ENCODE data around the gene OCLN. TPM values are rescaled to one million over a fixed set of nuclear protein-coding genes. Genes with fewer than 3 reads are reported as not detected.
"Not testable (repeated sequence)": the region's sequence is repeated elsewhere in the genome, so short reads cannot be mapped to it uniquely, and the experiment has no call there.

Gene OCLN
- total RNA-seq, 1 experiment from 2014 or later = 0.60 TPM

DNA sequence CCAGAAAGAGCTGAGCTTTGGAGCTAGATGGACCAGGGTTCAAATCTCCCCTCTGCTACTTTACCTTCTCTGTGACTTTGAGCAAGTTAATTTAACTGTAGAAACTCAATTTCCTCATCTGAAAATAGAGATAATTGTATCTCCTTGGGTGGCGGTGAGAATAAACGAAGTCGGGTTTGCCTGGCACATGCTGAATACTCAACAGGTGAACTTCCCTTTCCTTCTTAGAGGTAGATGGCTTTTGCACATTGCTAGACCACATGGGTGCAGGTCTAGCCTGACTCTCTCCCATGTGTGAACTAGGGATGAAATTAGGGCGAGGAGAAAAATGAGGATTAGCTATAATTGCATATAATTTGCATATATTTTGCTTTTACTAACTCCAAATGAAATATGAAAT, 36.0 kb downstream of the OCLN start:
- no peak for DNase-seq (ENCODE audit: low read depth)

DNA sequence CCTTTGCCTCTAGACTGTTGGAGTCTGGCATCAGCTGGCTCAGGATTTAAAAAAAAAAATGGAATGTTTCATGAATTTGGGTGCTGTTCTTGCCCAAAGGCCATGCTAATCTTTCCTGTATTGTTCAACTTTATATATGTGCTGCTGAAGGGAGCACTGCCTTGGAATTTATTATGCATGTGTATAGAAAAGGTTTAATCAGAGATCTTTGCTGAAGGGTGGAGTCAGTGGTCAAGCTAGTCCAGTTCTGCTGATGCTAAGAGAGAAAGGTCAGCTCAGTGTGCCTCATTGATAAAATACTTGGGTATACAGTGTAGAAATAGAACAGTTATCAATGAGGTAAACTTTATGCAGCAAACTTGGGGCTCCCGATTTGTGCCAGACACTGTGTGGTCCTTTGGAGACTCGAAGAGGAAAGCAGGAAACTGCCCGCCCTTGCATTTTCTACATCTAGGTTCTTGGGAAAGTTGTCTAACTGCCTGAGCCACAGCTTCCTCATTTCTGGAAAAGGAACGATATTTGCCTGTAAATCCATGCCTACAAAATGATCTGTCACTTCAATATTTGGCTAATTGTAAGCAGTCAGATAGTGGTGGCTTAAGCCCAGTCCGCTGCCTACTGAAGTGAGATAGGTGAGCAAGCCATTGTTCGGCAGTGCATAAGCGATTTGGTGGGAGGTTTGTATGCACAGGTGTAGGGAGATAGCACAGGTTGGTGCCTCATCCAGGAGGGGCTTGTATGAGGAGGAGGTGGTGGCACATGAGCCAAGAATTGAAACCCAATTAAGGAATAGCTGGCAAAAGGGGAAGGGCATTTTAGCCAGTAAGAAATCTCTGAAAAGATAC, 38.2 kb downstream of the OCLN start:
- no peak for DNase-seq (ENCODE audit: low read depth)

DNA sequence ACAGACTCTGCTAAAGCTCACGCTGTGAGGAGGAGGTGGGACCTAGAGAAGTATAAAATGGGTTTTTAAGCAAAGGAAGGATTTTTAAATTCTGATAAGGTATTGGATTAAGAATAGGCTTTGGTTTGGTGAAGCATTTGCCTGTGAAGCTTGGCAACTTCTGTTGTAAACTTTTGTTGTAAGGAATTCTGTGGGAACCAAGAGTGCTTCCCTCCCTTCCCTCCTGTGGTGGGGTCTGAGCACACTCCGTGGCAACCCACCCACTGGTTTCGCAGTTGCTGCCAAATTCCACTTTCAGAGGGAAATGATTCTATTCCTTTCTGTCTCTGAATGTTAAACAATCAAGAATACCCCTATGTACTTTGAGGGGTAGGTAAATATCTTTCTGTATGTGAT, 38.8 kb downstream of the OCLN start:
- no peak for DNase-seq (ENCODE audit: low read depth)

- not testable (repeated sequence) for DNase-seq (ENCODE audit: low read depth)
Measured at GRCh38 chr5:69537911-69538310, 45.3 kb downstream of the OCLN start.

DNA sequence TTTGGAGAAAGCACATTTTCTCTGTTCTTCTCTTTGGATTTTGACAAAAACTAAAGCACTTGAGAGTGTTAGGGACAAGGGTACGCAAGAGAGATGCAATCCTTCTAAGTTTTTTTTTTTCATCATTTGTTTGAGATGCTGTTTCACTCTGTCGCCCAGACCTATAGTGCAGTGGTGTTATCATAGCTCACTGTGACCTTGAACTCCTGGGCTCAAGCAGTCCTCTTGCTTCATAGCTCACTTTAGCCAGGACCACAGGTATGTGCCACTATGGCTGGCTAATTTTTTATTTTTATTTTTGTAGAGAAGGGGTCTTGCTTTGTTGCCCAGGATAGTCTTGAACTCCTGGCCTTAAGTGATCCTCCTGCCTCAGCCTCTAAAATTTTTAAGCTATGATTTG, 46.1 kb downstream of the OCLN start:
- not testable (repeated sequence) for DNase-seq (ENCODE audit: low read depth)

DNA sequence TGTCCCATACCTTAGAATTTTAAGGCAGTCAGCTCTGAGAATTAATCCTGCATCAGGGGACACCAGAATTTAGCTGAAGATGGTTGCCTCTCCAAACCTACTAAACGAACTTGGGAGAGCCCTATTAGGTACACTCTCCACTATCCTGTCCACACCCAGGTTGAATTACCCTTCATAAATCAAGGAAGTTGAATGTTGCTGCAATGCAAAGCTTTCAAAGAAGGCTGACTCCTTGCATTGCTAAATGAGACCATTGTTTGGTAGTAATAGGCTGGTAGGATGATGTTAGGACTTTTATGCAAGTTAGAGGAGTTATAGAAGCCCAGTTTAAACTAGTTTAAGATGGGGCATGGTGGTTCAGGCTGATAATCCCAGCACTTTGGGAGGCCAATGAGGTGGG, 48.8 kb downstream of the OCLN start:
- DNase-seq (ENCODE audit: low read depth) = not testable (repeated sequence)

DNA sequence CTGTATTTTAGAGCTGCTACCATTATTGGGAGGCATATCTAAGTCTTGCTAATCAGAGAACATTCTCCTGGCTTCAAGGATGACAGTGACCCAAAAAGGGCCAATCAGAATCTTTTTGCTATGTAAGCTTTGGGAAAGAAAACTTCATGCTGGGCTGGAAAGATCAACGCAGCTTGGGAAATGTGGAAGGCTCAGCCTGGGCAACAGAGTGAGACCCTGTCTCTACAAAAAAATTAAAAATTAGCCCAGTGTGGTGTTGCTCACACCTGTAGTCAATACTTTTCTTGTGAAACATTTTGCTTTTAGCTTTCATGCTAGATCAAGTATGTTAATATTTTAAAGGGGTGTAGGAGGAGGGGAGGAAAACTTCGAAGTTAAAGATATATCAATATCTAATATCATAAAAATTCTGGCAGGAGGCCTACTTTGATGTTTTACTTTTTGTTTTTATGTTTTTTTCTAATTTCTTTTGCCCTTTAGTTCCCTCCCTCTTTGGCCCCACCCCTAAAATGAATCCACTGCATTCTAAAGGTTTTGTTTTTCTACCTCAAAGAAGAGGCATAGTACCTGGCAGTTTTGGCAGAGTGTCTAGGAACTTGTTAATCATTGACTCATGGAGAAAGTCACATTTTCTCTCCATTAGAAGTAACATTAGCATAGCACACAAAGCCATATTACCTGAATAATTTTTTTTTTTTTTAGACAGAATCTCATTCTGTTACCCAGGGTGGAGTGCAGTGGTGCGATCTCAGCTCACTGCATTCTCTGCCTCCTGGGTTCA, 50.4 kb downstream of the OCLN start:
- not testable (repeated sequence) for DNase-seq (ENCODE audit: low read depth)

DNA sequence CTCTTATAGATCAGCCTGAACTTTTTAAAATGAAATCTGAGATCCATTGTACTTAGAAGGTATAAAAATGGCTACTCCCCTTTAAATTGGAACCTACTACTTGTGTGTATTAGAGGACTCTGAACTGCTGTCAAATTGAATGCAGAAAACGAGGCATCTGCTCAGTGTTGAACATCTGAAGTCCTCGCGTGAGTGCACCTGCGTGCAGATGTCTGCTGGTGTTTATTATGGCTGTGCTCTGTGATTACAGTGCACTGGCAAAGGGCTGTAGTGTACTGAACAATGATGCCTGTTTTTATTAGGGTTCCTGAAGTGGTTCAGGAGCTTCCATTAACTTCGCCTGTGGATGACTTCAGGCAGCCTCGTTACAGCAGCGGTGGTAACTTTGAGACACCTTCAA, 52.0 kb downstream of the OCLN start:
- not testable (repeated sequence) for DNase-seq (ENCODE audit: low read depth)

- DNase-seq (ENCODE audit: low read depth) = peak; percentile 74
Measured at GRCh38 chr5:69559908-69560330, 67.3 kb downstream of the OCLN start, which contains the start of gene GTF2H2C. GTF2H2C (plus strand) TSS chr5:69560191; CDS start chr5:69565133, 4,942 bp downstream.

DNA sequence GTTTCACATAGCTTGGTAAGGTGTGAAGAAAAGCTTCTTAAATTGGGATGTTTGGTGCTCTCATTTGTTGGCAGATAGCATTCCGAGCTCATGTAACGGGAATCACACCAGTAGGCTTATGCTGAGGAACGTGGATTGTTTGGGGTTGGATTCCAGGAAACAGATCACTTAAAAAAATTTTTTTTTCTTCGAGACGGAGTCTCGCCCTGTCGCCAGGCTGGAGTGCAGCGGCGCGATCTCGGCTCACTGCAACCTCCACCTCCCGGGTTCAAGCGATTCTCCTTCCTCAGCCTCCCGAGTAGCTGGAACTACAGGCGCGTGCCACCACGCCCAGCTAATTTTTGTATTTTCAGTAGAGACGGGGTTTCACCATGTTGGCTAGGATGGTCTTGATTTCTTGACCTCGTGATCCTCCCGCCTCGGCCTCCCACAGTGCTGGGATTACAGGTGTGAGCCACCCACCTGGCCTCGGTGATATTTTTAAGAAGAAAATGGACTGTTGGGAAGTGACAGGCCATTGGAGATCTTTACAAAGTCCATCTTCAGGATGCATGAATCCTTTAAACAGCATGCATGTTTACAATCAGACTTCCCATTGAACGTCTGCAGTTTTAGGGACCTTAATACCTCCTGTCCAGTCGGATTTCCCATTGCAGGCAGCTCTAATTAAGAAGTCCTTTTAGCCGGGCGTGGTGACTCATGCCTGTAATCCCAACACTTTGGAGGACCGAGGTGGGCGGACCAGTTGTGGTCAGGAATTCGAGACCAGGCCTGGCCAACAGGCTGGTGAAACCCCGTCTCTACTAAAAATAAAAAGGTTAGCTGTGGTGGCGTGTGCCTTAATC, 68.2 kb downstream of the OCLN start:
- peak; percentile 42 for DNase-seq (ENCODE audit: low read depth)

GRCh38 chr5:69566172-69566571, 73.6 kb downstream of the OCLN start:
- not testable (repeated sequence) for DNase-seq (ENCODE audit: low read depth)

DNA sequence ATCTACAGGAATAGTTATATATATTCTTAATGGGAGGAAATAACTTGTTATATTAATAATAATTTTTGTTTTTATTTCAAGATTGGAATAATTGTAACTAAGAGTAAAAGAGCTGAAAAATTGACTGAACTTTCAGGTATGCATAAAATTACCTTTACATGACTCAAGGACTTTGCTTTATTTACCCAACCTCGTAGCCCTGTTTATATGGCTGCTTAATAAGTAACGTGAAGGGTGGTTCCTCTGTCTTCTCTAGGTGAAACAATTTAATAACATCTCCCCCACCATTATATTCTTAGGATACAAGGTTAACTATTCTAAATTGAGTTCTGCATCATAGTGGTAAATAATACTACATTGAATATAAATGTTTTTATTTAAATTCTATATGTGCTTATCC, 75.5 kb downstream of the OCLN start:
- DNase-seq (ENCODE audit: low read depth) = not testable (repeated sequence)

DNA sequence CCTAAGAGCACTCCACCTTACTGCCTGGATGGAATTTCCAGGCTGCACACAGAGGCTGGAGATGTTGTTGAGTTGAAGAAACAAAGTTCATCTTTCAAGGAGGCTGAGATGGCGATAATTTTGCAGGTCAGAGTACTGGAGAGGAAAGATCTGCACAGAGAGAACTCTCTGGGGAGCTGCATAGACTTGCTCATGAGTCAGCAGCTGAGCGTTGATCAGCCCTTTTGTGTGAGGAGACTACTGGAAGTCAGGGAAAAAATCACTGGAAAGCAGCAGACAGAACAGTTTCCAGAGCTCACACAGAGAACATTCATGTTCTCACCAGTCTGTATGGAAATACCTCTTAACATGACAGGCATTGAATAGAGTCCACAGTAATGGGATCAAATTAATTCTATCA, 90.8 kb downstream of the OCLN start:
- DNase-seq (ENCODE audit: low read depth) = not testable (repeated sequence)

GRCh38 chr5:69596114-69596840, 103.7 kb downstream of the OCLN start:
- not testable (repeated sequence) for DNase-seq (ENCODE audit: low read depth)

DNA sequence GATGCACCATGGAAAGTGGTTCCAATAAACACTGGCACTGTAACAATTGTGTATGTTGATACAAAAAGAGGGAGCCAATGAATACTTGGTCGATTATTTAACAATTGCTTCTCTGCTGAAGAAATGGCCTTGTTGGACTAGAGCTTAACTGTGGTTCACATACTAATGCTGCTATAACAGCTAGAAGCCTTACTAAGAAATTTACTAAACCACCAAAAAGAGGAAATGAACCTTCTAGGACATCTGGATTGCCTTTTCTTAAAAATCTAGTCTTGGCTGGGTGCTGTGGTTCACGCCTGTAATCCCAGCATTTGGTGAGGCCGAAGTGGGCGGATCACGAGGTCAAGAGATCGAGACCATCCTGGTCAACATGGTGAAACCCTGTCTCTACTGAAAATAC, 109.4 kb downstream of the OCLN start:
- not testable (repeated sequence) for DNase-seq (ENCODE audit: low read depth)

DNA sequence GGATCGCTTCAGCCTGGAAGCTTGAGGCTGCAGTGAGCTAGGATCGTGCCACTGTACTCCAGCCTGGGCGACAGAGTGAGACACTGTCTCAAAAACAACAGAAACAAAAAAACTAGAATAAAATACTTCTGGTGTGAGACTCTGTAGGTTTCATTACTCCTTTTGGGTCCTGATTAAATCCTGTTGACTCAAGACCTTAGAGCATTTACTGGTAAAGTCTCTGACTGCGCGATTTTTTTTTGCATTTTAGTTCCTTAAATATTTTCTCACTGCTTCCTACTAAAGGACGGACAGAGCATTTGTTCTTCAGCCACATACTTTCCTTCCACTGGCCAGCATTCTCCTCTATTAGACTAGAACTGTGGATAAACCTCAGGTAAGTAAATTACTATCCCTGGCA, 114.2 kb downstream of the OCLN start:
- not testable (repeated sequence) for DNase-seq (ENCODE audit: low read depth)

Other genes with a start within 250 kb of the OCLN start
- 3.7 and 4.0 TPM in 2 replicates for gene CCDC125, start 160.0 kb upstream of the OCLN start, total RNA-seq (2014; rRNA removed; shearing (Covaris generic))
- gene AK6, start 123.3 kb upstream of the OCLN start, total RNA-seq (2014; rRNA removed; shearing (Covaris generic)) = 36.9 and 50.1 TPM in 2 replicates
- gene TAF9, start 123.3 kb upstream of the OCLN start, total RNA-seq (2014; rRNA removed; shearing (Covaris generic)) = 136 and 177 TPM in 2 replicates
- gene RAD17, start 123.0 kb upstream of the OCLN start, total RNA-seq (2014; rRNA removed; shearing (Covaris generic)) = 16.7 and 18.6 TPM in 2 replicates
- 1.1 and 2.5 TPM in 2 replicates for gene MARVELD2, start 77.7 kb upstream of the OCLN start, total RNA-seq (2014; rRNA removed; shearing (Covaris generic))
- 31.1 and 32.7 TPM in 2 replicates for gene GTF2H2C, start 67.4 kb downstream of the OCLN start, total RNA-seq (2014; rRNA removed; shearing (Covaris generic))

Measured in RPMI7951 (cell line).